Measurements from ENCODE around the gene CANX. TPM values are rescaled to one million over a fixed set of nuclear protein-coding genes. Genes with fewer than 3 reads are reported as not detected.

CANX gene
- total and polyA plus RNA-seq, 2 of the 13 experiments (the other 11 are each of a cell fraction or from before 2014, with no cell fraction given), result 477 to 680 TPM

GRCh38 chr5:179680780-179681401 lies 17.9 kb upstream of the CANX start, which contains the start of gene CBY3 (continued):
- TF ChIP-seq ZNF768 (CRISPR knock-in tag; IDR thresholded peaks at IDR 0.05) (peak; percentile 70; the same call in 1 of the 2 replicates), SOX6 (IDR thresholded peaks at IDR 0.05) (no peak), SOX6 (CRISPR knock-in tag; IDR thresholded peaks at IDR 0.05) (0 out of 2 replicates have a peak, but pooled peaks have one; percentile 9), ETV6 (CRISPR knock-in tag; conservative IDR thresholded peaks at IDR 0.05) (no peak), ZKSCAN1 (IDR thresholded peaks at IDR 0.05; ENCODE audit: low read length) (0 out of 2 replicates have a peak, but pooled peaks have one; percentile 19), LCORL (IDR thresholded peaks at IDR 0.05) (no peak), LCORL (CRISPR knock-in tag; IDR thresholded peaks at IDR 0.05) (0 out of 2 replicates have a peak, but pooled peaks have one; percentile 57), BRF2 (CRISPR knock-in tag; IDR thresholded peaks at IDR 0.05) (no peak), AHDC1 (CRISPR knock-in tag; IDR thresholded peaks at IDR 0.05; ENCODE audit: borderline replicate concordance) (no peak; the same call in 1 of the 2 replicates), ARID2 (CRISPR knock-in tag; IDR thresholded peaks at IDR 0.05; ENCODE audit: borderline replicate concordance) (peak; percentile 43; the same call in 1 of the 2 replicates), NONO (IDR thresholded peaks at IDR 0.05) (no peak), NONO (CRISPR knock-in tag; conservative IDR thresholded peaks at IDR 0.05) (0 out of 2 replicates have a peak, but pooled peaks have one; percentile 31), SRF (IDR thresholded peaks at IDR 0.05; ENCODE audit: low read depth, low read length) (no peak), MEIS1 (CRISPR knock-in tag; IDR thresholded peaks at IDR 0.05; ENCODE audit: borderline replicate concordance) (0 out of 2 replicates have a peak, but pooled peaks have one; percentile 5), RBM22 (optimal IDR thresholded peaks at IDR 0.05; ENCODE audit: low read length) (no peak), MXI1 (IDR thresholded peaks at IDR 0.05; ENCODE audit: borderline replicate concordance, low read depth, low read length) (peak; percentile 2; the same call in 1 of the 3 replicates), ZNF501 (CRISPR knock-in tag; IDR thresholded peaks at IDR 0.05) (peak; percentile 44; the same call in 1 of the 2 replicates), ZNF572 (CRISPR knock-in tag; IDR thresholded peaks at IDR 0.05) (peak; percentile 25; the same call in 1 of the 2 replicates), MLX (CRISPR knock-in tag; IDR thresholded peaks at IDR 0.05) (no peak), FOXK2 (IDR thresholded peaks at IDR 0.05) (no peak), ZSCAN21 (CRISPR knock-in tag; IDR thresholded peaks at IDR 0.05; ENCODE audit: borderline replicate concordance) (0 out of 2 replicates have a peak, but pooled peaks have one; percentile 11), ZSCAN20 (CRISPR knock-in tag; IDR thresholded peaks at IDR 0.05; ENCODE audit: borderline replicate concordance) (no peak), GATA4 (IDR thresholded peaks at IDR 0.05; ENCODE audit: borderline replicate concordance, low read depth) (peak; percentile 21; the same call in 1 of the 2 replicates), FOXC1 (CRISPR knock-in tag; IDR thresholded peaks at IDR 0.05; ENCODE audit: borderline replicate concordance) (peak; percentile 9; the same call in 1 of the 2 replicates), ZNF136 (CRISPR knock-in tag; IDR thresholded peaks at IDR 0.05; ENCODE audit: low read depth) (peak; percentile 25; the same call in 1 of the 2 replicates)

Measured in HepG2 (cell line).